ENCODE data around the gene TRIM24.
"Not testable (repeated sequence)": the region's sequence is repeated elsewhere in the genome, so short reads cannot be mapped to it uniquely, and the experiment has no call there.

TRIM24 gene

GRCh38 chr7:138460176-138460648 lies at the start of gene TRIM24:
Gene TRIM24, plus strand, starts transcription at chr7:138460259. Its CDS starts 290 bp downstream, at chr7:138460549.
- DNase-seq: no peak

- not testable (repeated sequence) for DNase-seq
Observed at GRCh38 chr7:138412077-138412476, 48.0 kb upstream of the TRIM24 start.

GRCh38 chr7:138412921-138413320 lies 47.1 kb upstream of the TRIM24 start:
- DNase-seq: not testable (repeated sequence)

GRCh38 chr7:138417078-138417700 lies 42.9 kb upstream of the TRIM24 start:
- DNase-seq: no peak

GRCh38 chr7:138417764-138418163 lies 42.3 kb upstream of the TRIM24 start:
- DNase-seq: no peak

- DNase-seq: not testable (repeated sequence)
Observed at GRCh38 chr7:138418403-138418802, 41.7 kb upstream of the TRIM24 start.

GRCh38 chr7:138425026-138425425 lies 35.0 kb upstream of the TRIM24 start:
- no peak for DNase-seq

GRCh38 chr7:138429577-138430250 lies 30.3 kb upstream of the TRIM24 start:
- no peak for DNase-seq

GRCh38 chr7:138431517-138431916 lies 28.5 kb upstream of the TRIM24 start:
- DNase-seq: no peak

GRCh38 chr7:138433583-138434443 lies 26.2 kb upstream of the TRIM24 start:
- no peak for DNase-seq

- no peak for DNase-seq
Observed at GRCh38 chr7:138434597-138435019, 25.5 kb upstream of the TRIM24 start.

GRCh38 chr7:138435231-138435919 lies 24.7 kb upstream of the TRIM24 start:
- no peak for DNase-seq

GRCh38 chr7:138436388-138436787 lies 23.7 kb upstream of the TRIM24 start:
- no peak for DNase-seq

- no peak for DNase-seq
Observed at GRCh38 chr7:138440460-138440859, 19.6 kb upstream of the TRIM24 start.

GRCh38 chr7:138442822-138443221 lies 17.2 kb upstream of the TRIM24 start:
- no peak for DNase-seq

GRCh38 chr7:138449580-138449979 lies 10.5 kb upstream of the TRIM24 start:
- peak; percentile 30 for DNase-seq

- DNase-seq: no peak
Observed at GRCh38 chr7:138455609-138456008, 4.5 kb upstream of the TRIM24 start.

GRCh38 chr7:138456220-138456619 lies 3.8 kb upstream of the TRIM24 start:
- no peak for DNase-seq

GRCh38 chr7:138458576-138459412 lies 1.3 kb upstream of the TRIM24 start:
- peak; percentile 5 for DNase-seq

- peak; percentile 98 for DNase-seq
Observed at GRCh38 chr7:138459413-138460175, 465 bp upstream of the TRIM24 start.
